ENCODE results near the gene BMAL2. TPM values are rescaled to one million over a fixed set of nuclear protein-coding genes. Genes with fewer than 3 reads are reported as not detected.

BMAL2 gene
- total and polyA plus RNA-seq, 7 donors: 0.04 to 0.79 (median 0.24) TPM

GRCh38 chr12:27366621-27367020, 34.0 kb downstream of the BMAL2 start:
- intact Hi-C loops (cut with DNase I): no loop called here
- Histone ChIP-seq H3K4me3 (no peak overlapping the region), H3K27me3 (ENCODE audit: insufficient read depth in 3 of 3, low read length in 2 of 3) (no peaks in the 10 kb centered on the region), H3K4me1 (no peaks in the 10 kb centered on the region), H3K27ac (no peak overlapping the region), H3K36me3 (ENCODE audit: insufficient read depth in 1 of 2, low read depth in 1 of 2) (no peaks in the 10 kb centered on the region), H3K9me3 (no peaks in the 10 kb centered on the region)
- ATAC-seq (no peak), DNase-seq (no peak)
- no peak for TF ChIP-seq CTCF (IDR thresholded peaks at IDR 0.05)
- 87 to 93% (median 90%) methylated on average over 3 of the region's 3 CpGs for WGBS, 3 donors

GRCh38 chr12:27367078-27367477, 34.4 kb downstream of the BMAL2 start:
- Histone ChIP-seq H3K36me3 (ENCODE audit: insufficient read depth in 1 of 2, low read depth in 1 of 2) (no peaks in the 10 kb centered on the region), H3K9me3 (no peaks in the 10 kb centered on the region), H3K27ac (no peak overlapping the region), H3K4me3 (no peak overlapping the region), H3K4me1 (no peaks in the 10 kb centered on the region), H3K27me3 (ENCODE audit: insufficient read depth in 3 of 3, low read length in 2 of 3) (no peaks in the 10 kb centered on the region)
- 60 to 73% (median 70%) methylated on average over 6 of the region's 6 CpGs for WGBS, 3 donors
- intact Hi-C loops (cut with DNase I): no loop called here
- ATAC-seq (no peak), DNase-seq (no peak)
- TF ChIP-seq CTCF (IDR thresholded peaks at IDR 0.05): no peak

- intact Hi-C loops (cut with DNase I): no loop called here
- no peak for TF ChIP-seq CTCF (IDR thresholded peaks at IDR 0.05)
- H3K4me1 ChIP-seq: no peaks in the 10 kb centered on the region
- H3K4me3 ChIP-seq: no peak overlapping the region
- H3K9me3 ChIP-seq: no peaks in the 10 kb centered on the region
- DNase-seq (no peak), ATAC-seq (peak in 2 of 4 donors; percentile 42 to 51)
- no peaks in the 10 kb centered on the region for H3K27me3 ChIP-seq (ENCODE audit: insufficient read depth in 3 of 3, low read length in 2 of 3)
- no peak overlapping the region for H3K27ac ChIP-seq
- 50 to 56% (median 55%) methylated on average over 9 of the region's 9 CpGs for WGBS, 3 donors
- H3K36me3 ChIP-seq (ENCODE audit: insufficient read depth in 1 of 2, low read depth in 1 of 2): no peaks in the 10 kb centered on the region
Measured at GRCh38 chr12:27382171-27382795, 49.6 kb downstream of the BMAL2 start.

Other genes with a start within 250 kb of the BMAL2 start
- gene STK38L, start 88.5 kb upstream of the BMAL2 start, total RNA-seq: 10 to 100 TPM; 16.3 to 21.2 (median 18.6) TPM
- 10 to 100 TPM in 1 of 3 donors, 1 to 10 TPM in 2; 3.7 to 13.3 (median 4.3) TPM for gene STK38L, start 88.5 kb upstream of the BMAL2 start, polyA plus RNA-seq
- gene SMCO2, start 113.9 kb downstream of the BMAL2 start, total RNA-seq: not detected
- not detected for gene SMCO2, start 113.9 kb downstream of the BMAL2 start, polyA plus RNA-seq
- gene PPFIBP1, start 191.4 kb downstream of the BMAL2 start, total RNA-seq: 10 to 100 TPM; 28.3 to 63.1 (median 29.6) TPM
- gene PPFIBP1, start 191.4 kb downstream of the BMAL2 start, polyA plus RNA-seq: 10 to 100 TPM in 1 of 3 donors, 1 to 10 TPM in 2; 5.9 to 11.2 (median 6.3) TPM

All from psoas muscle (tissue), 8 donors.